ENCODE data around the gene OTOG.

The OTOG gene

DNA sequence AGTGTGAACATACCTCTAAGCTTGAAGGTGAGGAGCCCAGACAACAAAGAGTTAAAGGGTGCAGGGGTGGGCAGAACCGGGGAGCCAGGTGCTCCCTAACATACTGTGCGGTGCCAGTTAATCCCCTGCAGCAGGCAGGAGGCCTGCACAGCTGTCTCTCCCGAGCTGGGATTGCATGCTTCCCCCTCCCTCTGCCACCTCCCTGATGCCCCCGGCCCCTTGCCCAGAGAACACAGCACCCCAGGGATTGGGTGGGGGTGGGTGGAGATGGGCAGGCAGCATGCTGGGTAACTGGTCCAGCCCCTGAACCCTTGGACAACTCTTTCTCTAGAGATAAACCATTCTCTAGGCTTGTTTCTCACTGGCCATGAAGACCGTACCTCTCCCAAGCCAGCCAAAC, 104.6 kb downstream of the OTOG start (continued):
- TF ChIP-seq, protein P1, sequence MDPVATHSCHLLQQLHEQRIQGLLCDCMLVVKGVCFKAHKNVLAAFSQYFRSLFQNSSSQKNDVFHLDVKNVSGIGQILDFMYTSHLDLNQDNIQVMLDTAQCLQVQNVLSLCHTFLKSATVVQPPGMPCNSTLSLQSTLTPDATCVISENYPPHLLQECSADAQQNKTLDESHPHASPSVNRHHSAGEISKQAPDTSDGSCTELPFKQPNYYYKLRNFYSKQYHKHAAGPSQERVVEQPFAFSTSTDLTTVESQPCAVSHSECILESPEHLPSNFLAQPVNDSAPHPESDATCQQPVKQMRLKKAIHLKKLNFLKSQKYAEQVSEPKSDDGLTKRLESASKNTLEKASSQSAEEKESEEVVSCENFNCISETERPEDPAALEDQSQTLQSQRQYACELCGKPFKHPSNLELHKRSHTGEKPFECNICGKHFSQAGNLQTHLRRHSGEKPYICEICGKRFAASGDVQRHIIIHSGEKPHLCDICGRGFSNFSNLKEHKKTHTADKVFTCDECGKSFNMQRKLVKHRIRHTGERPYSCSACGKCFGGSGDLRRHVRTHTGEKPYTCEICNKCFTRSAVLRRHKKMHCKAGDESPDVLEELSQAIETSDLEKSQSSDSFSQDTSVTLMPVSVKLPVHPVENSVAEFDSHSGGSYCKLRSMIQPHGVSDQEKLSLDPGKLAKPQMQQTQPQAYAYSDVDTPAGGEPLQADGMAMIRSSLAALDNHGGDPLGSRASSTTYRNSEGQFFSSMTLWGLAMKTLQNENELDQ (tag by site-specific recombination; IDR thresholded peaks at IDR 0.05; ENCODE audit: low read depth): no peak

DNA sequence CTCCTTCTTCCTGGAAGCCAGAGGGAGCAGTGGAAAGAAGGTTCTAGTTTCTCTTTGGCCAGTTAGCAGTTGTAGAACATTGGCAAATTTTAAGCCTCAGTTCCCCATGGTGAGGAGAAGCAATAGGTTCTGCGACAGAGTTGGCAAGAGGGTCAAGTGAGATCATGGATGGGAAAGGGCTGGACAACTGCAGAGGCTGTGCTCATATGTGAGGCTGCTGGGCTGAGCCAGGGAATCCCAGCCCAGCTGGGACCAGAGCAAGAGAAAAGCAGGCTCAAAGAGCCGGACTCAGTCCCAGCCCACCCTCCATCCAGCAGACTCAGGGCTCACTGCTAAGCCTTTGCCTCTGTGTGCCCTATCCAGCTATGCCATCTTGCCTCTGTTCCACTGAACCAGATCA, 105.5 kb downstream of the OTOG start:
- no peaks in the 10 kb centered on the region for H3K9me3 ChIP-seq (ENCODE audit: control insufficient read depth, insufficient read depth, low read depth, low read length)
- no peak overlapping the region for H3K27ac ChIP-seq (ENCODE audit: extremely low read depth, low read depth, low read length)
- no peaks in the 10 kb centered on the region for H3K4me1 ChIP-seq (ENCODE audit: control insufficient read depth, insufficient read depth, low read length)
- no peaks in the 10 kb centered on the region for H3K36me3 ChIP-seq (ENCODE audit: control insufficient read depth in 2 of 2, insufficient read depth in 1 of 2, low read length in 2 of 2)
- no peak overlapping the region for H3K4me3 ChIP-seq (ENCODE audit: low read depth, low read length)
- ChIA-PET POLR2A (no interaction called here), CTCF (interaction anchor here (0.5 to 1.5 kb wide), 5 partner anchors 31 to 1069 kb away, joined by 3 to 4 read pairs (median 3); no protein-coding TSS in a partner anchor)
- TF ChIP-seq ZNF558 (tag by site-specific recombination; IDR thresholded peaks at IDR 0.05) (no peak), ZNF416 (tag by site-specific recombination; IDR thresholded peaks at IDR 0.05) (no peak), GFI1B (tag by site-specific recombination; IDR thresholded peaks at IDR 0.05) (no peak), ZNF16 (tag by site-specific recombination; IDR thresholded peaks at IDR 0.05; ENCODE audit: low read depth) (no peak), ZXDB (tag by site-specific recombination; IDR thresholded peaks at IDR 0.05) (no peak), ZNF341 (tag by site-specific recombination; IDR thresholded peaks at IDR 0.05; ENCODE audit: low read depth) (no peak), ZNF473 (tag by site-specific recombination; IDR thresholded peaks at IDR 0.05) (no peak), YY1 (tag by site-specific recombination; IDR thresholded peaks at IDR 0.05) (no peak), ZNF354C (tag by site-specific recombination; IDR thresholded peaks at IDR 0.05; ENCODE audit: borderline replicate concordance, low read depth) (no peak), ZNF239 (tag by site-specific recombination; IDR thresholded peaks at IDR 0.05) (no peak), ZNF248 (tag by site-specific recombination; IDR thresholded peaks at IDR 0.05) (no peak), ZNF404 (tag by site-specific recombination; IDR thresholded peaks at IDR 0.05) (no peak), ZNF324 (tag by site-specific recombination; IDR thresholded peaks at IDR 0.05) (no peak)
- TF ChIP-seq, protein P2, sequence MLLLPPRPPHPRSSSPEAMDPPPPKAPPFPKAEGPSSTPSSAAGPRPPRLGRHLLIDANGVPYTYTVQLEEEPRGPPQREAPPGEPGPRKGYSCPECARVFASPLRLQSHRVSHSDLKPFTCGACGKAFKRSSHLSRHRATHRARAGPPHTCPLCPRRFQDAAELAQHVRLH (tag by site-specific recombination; IDR thresholded peaks at IDR 0.05): no peak

DNA sequence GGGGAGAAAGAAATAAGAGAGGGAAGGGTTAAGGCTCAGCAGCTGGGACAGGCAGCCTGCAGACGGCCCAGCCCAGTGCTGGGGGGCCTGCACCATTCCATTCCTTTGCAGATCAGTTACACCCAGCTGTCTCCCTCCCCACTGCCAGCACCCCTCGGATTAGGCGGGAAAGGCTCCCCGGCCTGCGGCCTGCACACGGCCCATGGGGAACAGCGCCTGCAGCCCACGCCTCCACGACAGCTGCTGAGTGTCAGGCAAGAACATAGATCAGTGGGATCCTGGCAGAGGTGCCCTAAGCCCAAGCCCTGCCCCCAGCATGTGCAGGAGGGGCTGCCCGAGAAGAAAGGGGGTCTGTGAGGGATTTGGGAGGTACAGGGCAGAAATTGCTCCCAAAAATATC, 106.6 kb downstream of the OTOG start:
- CTCF ChIA-PET: interaction anchor here (0.6 to 0.9 kb wide), 2 partner anchors 32 to 225 kb away, joined by 4 read pairs; no protein-coding TSS in a partner anchor
- H3K36me3 ChIP-seq (ENCODE audit: control insufficient read depth in 2 of 2, insufficient read depth in 1 of 2, low read length in 2 of 2): no peaks in the 10 kb centered on the region
- H3K9me3 ChIP-seq (ENCODE audit: control insufficient read depth, insufficient read depth, low read depth, low read length): no peaks in the 10 kb centered on the region
- POLR2A ChIA-PET: no interaction called here
- no peak overlapping the region for H3K4me3 ChIP-seq (ENCODE audit: low read depth, low read length)
- no peaks in the 10 kb centered on the region for H3K4me1 ChIP-seq (ENCODE audit: control insufficient read depth, insufficient read depth, low read length)
- no peak for TF ChIP-seq ZNF112 (tag by site-specific recombination; IDR thresholded peaks at IDR 0.05)
- H3K27ac ChIP-seq (ENCODE audit: extremely low read depth, low read depth, low read length): no peak overlapping the region

DNA sequence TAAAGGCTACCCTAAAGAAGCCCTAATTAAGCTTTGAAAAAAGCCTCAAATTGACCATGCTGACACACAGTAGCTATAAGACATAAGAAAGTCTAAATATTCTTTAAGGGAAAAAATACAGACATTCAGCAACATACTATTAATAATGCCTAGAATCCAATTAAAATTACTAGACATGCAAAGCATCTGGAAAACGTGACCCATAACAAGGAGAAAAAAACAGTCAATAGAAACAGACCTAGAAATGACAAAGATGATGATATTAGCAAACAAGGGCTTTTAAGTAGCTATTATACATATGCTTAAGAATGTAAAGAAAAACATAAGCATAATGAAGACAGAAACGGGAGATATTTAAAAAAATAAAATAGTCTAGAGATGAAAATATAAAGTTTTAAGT, 108.6 kb downstream of the OTOG start:
- POLR2A ChIA-PET: no interaction called here
- H3K4me3 ChIP-seq (ENCODE audit: low read depth, low read length): no peak overlapping the region
- CTCF ChIA-PET: no interaction called here
- no peak for TF ChIP-seq ZNF10 (tag by site-specific recombination; IDR thresholded peaks at IDR 0.05)
- no peak for TF ChIP-seq ZNF677 (tag by site-specific recombination; IDR thresholded peaks at IDR 0.05)
- no peak for TF ChIP-seq ZNF341 (tag by site-specific recombination; IDR thresholded peaks at IDR 0.05; ENCODE audit: low read depth)
- no peak for TF ChIP-seq ZSCAN30 (tag by site-specific recombination; IDR thresholded peaks at IDR 0.05)
- no peak for TF ChIP-seq HOXC10 (CRISPR knock-in tag; IDR thresholded peaks at IDR 0.05)
- no peak for TF ChIP-seq ZNF266 (tag by site-specific recombination; IDR thresholded peaks at IDR 0.05; ENCODE audit: low read depth)
- no peak for TF ChIP-seq ZNF155 (tag by site-specific recombination; IDR thresholded peaks at IDR 0.05)
- TF ChIP-seq ZNF423 (tag by site-specific recombination; IDR thresholded peaks at IDR 0.05): no peak
- TF ChIP-seq, protein P3, sequence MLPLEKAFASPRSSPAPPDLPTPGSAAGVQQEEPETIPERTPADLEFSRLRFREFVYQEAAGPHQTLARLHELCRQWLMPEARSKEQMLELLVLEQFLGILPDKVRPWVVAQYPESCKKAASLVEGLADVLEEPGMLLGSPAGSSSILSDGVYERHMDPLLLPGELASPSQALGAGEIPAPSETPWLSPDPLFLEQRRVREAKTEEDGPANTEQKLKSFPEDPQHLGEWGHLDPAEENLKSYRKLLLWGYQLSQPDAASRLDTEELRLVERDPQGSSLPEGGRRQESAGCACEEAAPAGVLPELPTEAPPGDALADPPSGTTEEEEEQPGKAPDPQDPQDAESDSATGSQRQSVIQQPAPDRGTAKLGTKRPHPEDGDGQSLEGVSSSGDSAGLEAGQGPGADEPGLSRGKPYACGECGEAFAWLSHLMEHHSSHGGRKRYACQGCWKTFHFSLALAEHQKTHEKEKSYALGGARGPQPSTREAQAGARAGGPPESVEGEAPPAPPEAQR (tag by site-specific recombination; IDR thresholded peaks at IDR 0.05): no peak
- TF ChIP-seq SETDB1 (IDR thresholded peaks at IDR 0.05; ENCODE audit: insufficient read length, low read length): peak; percentile 54
- TF ChIP-seq ZBTB17 (tag by site-specific recombination; IDR thresholded peaks at IDR 0.05): no peak
- TF ChIP-seq ZNF843 (tag by site-specific recombination; IDR thresholded peaks at IDR 0.05): no peak
- TF ChIP-seq ZFP41 (tag by site-specific recombination; IDR thresholded peaks at IDR 0.05; ENCODE audit: borderline replicate concordance): no peak

More for the DNA sequence above, 108.6 kb downstream of the OTOG start:
- H3K27ac ChIP-seq (ENCODE audit: extremely low read depth, low read depth, low read length): no peak overlapping the region
- H3K9me3 ChIP-seq (ENCODE audit: control insufficient read depth, insufficient read depth, low read depth, low read length): no peaks in the 10 kb centered on the region
- H3K36me3 ChIP-seq (ENCODE audit: control insufficient read depth in 2 of 2, insufficient read depth in 1 of 2, low read length in 2 of 2): no peaks in the 10 kb centered on the region
- no peaks in the 10 kb centered on the region for H3K4me1 ChIP-seq (ENCODE audit: control insufficient read depth, insufficient read depth, low read length)

All from HEK293 (cell line).